ENCODE data around the gene RELL1.
"Not testable (repeated sequence)": the region's sequence is repeated elsewhere in the genome, so short reads cannot be mapped to it uniquely, and the experiment has no call there.

RELL1 gene

DNA sequence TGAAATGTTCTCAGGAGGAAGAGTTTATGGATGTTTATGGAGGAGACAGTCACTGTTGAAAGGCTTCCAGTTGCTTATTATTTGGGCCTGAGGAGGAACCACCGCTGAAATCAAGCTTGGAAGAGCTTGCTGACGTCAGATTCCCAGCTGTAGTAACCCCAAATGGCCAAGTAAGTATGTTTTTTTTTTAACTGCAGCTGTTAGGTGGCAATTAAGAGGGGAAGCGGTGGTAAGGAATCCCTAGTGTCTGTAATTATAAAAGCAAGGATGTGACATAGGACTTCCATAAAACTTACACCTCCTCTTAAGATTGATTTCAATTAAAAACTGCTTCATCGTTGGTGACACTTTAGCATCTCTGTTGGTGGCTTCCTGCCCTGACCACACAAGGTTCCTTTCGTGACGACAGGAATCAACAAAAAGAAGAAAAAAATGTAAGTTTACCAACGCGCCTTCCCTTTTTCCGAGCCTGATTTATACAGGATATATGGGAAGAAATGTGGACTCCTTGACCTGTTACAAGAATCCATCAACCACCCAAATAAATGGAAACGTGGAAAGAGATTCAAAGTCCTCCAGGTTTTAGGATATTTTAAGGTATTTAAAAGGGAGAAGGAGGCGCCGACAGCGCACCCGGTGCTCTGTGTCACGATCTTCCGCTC, 884 bp downstream of the RELL1 start:
- peak; percentile 44 to 66 for DNase-seq
- TF ChIP-seq GATA1 (IDR thresholded peaks at IDR 0.05; ENCODE audit: low read depth, low read length) (no peak), POLR2A (IDR thresholded peaks at IDR 0.05; ENCODE audit: low read length) (no peak)

DNA sequence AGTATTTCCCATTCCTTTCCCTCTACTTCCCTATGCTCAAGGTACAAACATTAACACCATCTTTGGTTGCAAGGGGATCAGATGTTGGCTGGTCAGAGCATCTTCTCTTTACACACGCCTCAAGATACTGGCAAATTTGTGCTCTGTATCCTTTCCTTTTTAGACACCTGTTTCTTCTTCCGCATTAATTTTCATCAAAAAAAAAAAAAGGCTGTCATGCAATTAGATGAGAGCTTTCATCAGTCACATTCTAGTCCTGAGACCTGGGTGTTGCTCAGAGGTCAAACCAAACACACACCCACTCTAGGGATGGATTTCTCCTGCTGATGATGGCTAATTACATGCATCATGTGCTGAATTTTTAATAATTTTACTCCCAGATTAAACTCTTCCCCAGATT, 2.0 kb downstream of the RELL1 start:
- no peak for DNase-seq
- TF ChIP-seq GATA1 (IDR thresholded peaks at IDR 0.05; ENCODE audit: low read depth, low read length) = no peak
- TF ChIP-seq POLR2A (IDR thresholded peaks at IDR 0.05; ENCODE audit: low read length) = no peak

DNA sequence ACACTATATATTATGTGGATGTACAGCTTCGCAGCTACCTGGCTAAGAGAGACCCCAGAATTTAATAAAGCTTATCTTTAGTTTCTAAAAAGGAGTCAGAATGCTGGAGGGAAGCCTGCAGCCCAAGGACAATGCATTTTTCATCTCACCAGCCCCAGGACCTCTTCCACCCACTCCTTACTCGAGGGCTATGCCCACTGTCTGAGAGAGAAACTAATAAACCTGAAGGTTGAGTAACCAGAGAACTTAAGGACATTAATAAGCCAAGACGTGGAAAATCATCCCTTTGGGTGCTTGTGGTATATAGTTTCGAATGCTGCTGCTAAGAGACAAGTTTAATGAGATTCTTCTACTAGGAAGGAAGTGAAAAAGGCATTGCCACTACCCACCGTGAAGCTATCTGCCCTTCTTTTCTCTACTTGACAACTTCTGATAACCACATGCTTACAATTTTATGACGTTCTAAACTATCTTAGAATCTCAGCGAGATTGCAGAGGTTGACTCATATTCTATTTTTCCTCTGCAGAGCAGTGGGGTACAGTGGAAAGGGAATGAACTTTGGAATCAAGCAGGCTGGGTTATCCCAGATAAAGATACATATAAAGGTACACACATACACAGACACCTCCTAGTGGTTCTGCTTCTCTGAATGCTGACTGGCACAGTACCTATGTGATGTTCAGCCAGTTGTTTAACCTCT, 3.3 kb downstream of the RELL1 start:
- TF ChIP-seq POLR2A (IDR thresholded peaks at IDR 0.05; ENCODE audit: low read length) = no peak
- no peak for TF ChIP-seq GATA1 (IDR thresholded peaks at IDR 0.05; ENCODE audit: low read depth, low read length)
- DNase-seq = peak; percentile 34 to 37

DNA sequence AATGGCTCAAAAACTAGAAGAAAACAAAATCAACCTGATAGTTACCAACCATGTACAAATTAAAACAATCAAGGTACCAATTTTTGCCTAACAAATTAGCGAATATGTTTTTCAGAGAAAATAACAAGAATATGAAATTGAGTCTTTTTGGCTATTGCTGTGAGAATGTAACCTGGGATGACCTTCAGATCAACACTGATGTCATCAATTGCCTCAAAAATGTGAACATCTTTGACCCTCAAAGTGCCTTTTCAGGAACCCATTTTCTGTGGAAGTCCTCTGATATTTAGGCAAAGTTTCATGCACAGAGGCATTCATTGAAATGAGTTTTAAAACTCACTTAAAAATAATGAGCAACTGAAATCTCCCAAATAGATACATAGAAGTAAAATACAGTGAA, 6.1 kb downstream of the RELL1 start:
- TF ChIP-seq GATA1 (IDR thresholded peaks at IDR 0.05; ENCODE audit: low read depth, low read length) (no peak), POLR2A (IDR thresholded peaks at IDR 0.05; ENCODE audit: low read length) (no peak)
- DNase-seq = no peak

DNA sequence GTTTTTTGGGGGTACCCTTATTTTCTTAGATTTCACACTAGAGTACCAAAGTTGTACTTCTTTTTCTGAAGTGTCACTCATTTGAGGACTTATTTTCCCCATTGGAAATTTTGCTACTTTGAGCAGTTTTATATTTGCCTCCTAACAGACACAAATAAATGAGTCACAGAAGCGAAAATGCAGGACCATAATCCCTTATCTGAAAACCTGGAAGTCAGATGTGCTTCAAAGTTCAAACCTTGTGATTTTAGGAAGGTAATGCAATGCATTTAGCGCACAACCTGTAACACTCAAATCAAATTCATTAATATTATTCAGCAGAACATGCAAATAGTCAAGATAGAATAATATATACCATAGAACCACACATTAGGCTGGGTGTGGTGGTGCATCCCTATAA, 6.9 kb downstream of the RELL1 start:
- no peak for DNase-seq
- TF ChIP-seq POLR2A (IDR thresholded peaks at IDR 0.05; ENCODE audit: low read length) = no peak
- TF ChIP-seq GATA1 (IDR thresholded peaks at IDR 0.05; ENCODE audit: low read depth, low read length) = no peak

DNA sequence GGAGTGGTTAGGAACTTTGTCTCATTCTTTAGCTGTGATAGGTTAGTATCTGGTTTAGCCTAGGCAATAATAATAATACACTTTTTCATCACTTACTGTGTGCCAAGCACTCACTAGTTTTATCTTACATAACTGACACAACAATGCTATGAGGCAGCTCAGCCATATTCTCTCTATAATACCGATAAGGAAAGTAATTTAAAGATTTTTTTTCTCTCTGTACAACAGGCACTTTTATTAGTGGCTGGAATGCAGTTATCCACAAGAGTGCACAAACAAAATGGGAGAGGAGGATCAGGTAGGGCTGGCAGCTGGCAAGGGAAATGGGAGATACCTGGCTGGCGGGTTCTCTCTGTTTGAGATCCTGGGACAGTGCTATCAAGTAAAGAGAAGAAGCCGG, 7.6 kb downstream of the RELL1 start:
- no peak for DNase-seq
- TF ChIP-seq GATA1 (IDR thresholded peaks at IDR 0.05; ENCODE audit: low read depth, low read length) (no peak), POLR2A (IDR thresholded peaks at IDR 0.05; ENCODE audit: low read length) (no peak)

DNA sequence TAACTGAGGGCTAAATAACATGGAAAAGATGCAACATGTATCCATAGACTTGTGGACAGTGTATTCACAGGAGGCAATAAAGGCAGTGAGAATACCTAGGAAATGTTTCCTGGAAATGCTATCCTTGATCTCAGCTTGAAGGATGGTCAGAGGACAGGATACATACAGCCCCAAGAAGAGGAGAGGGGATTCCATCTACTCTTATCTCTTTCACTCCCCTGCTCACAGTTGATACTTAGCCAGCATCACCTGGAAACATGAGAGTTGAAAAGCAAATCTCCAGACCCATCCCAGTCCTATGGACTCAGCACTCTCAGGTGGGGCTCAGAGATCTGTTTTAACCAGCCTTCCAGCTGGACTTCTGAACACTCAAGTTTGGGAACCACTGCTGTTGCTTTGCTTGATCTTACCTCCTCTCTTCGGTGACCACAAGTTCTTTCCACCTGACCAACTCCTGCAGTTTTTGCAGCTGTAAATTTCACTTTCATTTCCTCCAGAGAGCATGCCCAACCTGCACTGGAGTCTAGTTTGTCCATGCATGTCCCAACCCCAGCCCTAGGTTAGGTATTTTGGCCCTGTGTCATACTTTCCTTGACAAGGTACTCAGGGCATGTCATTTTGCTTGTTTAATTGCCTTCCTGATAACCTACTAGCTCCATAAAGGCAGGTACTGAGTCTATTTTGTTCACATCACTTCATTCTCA, 10.4 kb downstream of the RELL1 start:
- DNase-seq = no peak
- TF ChIP-seq POLR2A (IDR thresholded peaks at IDR 0.05; ENCODE audit: low read length) = no peak
- TF ChIP-seq GATA1 (IDR thresholded peaks at IDR 0.05; ENCODE audit: low read depth, low read length) = no peak

DNA sequence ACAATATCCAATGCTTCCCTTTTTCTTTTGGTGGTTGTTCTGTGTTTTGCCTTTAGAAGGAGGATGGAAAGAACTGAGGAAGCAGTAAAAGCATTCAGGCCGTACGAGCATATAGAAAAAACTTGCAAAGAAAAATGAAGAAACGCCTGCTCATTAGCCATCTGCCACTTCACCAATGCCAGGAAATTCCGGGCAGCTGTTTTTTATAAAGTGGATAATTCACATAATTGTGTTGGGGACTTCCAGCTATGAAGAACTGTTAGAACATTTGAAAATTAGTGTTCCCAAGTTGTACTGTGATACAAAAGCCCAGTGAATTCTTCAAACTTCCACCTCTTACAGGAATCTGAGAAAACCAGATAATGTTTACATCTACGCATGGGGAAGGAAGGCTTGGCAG, 11.7 kb downstream of the RELL1 start:
- TF ChIP-seq GATA1 (IDR thresholded peaks at IDR 0.05; ENCODE audit: low read depth, low read length) = no peak
- no peak for TF ChIP-seq POLR2A (IDR thresholded peaks at IDR 0.05; ENCODE audit: low read length)
- no peak for DNase-seq

DNA sequence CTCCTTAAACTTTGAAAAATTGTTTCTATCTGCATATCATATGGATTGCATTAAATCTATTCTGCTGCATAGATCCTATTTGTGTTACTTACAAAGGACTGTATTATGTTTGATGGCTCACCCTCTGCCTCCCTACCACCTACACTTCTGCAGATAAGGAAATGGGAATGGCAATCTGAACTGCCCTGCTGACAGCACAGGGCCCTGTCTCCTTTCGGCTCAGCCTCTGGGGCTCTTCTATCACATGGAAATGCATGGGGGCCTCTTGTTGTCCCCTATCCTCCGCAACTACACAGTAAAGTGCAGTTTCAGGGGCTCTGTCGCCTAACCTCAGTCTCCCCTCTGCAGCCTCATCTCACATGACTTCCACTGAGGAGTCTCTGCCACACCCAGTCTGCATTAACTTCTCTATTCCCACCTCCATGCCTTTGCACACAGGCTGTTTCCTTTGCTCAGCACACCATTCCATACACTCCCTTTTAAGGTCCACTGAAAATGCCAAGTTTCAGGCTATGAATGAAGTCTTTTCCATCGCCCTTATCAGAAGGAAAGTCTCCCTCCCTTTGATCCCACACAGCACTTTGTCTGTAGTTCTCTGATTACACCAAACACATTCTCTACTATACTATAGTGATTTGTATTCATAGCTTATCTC, 12.5 kb downstream of the RELL1 start:
- TF ChIP-seq POLR2A (IDR thresholded peaks at IDR 0.05; ENCODE audit: low read length) = no peak
- TF ChIP-seq GATA1 (IDR thresholded peaks at IDR 0.05; ENCODE audit: low read depth, low read length) = no peak
- no peak for DNase-seq

DNA sequence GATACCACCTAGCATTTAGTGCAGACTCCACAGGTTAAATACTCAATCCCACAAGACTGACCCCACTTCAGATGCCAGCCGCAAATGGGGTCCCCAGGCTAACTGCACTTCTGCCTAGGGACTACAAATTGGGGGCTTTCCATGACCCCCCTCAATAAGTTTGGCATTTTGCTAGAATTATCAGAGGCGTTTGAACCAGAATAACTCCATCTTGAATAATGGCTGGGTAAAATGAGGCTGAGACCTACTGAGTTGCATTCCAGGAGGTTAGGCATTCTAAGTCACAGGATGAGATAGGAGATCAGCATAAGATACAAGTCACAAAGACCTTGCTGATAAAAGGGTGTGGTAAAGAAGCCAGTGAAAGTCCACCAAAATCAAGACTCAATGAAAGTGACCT, 15.1 kb downstream of the RELL1 start:
- DNase-seq = no peak
- TF ChIP-seq GATA1 (IDR thresholded peaks at IDR 0.05; ENCODE audit: low read depth, low read length) (no peak), POLR2A (IDR thresholded peaks at IDR 0.05; ENCODE audit: low read length) (no peak)

DNA sequence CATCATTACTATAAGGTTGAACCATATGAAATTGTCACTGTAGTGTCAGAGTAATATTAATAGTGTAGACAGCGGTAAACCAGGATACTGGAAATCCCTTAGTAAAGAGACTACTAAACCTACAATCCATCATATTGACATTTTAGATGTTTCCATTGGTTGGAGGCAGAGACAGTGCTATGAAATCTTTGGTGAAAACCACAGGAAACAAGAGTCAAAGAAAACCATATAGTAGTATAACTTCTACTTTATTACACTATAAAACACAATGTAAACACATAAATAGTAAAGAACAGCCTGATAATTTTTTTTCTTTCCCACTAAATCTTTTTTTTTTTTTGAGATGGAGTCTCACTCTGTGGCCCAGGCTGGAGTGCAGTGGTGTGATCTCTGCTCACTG, 15.9 kb downstream of the RELL1 start:
- TF ChIP-seq GATA1 (IDR thresholded peaks at IDR 0.05; ENCODE audit: low read depth, low read length) (no peak), POLR2A (IDR thresholded peaks at IDR 0.05; ENCODE audit: low read length) (no peak)
- DNase-seq = no peak

DNA sequence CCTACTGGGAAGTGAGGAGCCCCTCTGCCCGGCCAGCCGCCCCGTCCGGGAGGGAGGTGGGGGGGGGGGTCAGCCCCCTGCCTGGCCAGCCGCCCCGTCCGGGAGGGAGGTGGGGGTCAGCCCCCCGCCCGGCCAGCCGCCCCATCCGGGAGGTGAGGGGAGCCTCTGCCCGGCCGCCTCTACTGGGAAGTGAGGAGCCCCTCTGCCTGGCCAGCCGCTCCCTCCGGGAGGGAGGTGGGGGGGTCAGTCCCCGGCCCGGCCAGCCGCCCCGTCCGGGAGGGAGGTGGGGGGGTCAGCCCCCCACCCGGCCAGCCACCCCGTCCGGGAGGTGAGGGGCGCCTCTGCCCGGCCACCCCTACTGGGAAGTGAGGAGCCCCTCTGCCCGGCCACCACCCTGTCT, 17.1 kb downstream of the RELL1 start:
- not testable (repeated sequence) for DNase-seq

DNA sequence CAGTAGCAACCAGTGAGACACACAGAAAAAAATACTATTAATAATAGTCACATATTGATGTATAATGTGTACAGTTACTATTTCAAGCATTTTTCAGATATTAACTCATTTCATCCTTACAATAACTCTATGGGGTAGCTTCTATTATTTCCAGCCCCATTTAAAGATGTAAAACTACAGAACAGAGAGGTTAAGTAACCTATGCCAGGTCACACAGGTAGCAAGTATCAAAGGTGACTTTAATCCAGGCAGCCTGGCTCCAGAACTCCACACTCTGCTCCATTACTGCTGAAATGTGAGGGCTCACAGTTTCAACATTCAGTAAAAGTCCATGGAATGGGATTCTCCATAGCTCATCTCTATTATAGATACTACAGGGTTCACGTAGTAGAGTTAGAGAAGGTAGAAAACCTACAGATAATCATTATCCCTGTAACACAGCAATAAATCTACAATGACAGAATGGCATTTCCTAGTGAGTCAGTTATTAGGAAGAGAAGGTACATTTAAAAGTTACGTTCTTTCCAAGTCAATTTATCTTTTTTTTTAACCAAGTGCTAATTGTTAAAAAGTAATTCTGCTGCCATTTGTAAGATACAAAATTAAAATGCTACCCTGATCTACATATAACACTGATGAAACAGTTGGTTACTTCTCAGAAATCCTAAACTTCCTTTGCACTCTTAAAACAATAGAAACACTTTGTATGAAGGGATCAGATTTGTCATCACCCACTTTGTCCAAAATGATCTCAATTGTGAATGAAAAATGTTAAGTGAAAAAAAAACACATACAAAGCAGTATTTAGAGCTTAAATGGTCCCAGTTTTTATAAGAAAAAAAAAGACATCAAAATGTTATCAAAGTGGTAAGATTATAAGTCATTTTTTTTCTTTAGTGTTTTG, 18.7 kb downstream of the RELL1 start:
- DNase-seq = no peak
- TF ChIP-seq POLR2A (IDR thresholded peaks at IDR 0.05; ENCODE audit: low read length) = no peak
- TF ChIP-seq GATA1 (IDR thresholded peaks at IDR 0.05; ENCODE audit: low read depth, low read length) = no peak

Data from erythroblast (primary cell).